ENCODE results near the gene BRINP2.

The BRINP2 gene

GRCh38 chr1:177170756-177171535 lies at the start of gene BRINP2:
TSS of gene BRINP2 (plus strand) at chr1:177170958. CDS start at chr1:177229877, 58,919 bp downstream.
- DNase-seq = peak; percentile 16

GRCh38 chr1:177122461-177123251 lies 48.1 kb upstream of the BRINP2 start:
- no peak for DNase-seq

- DNase-seq = no peak
Measured at GRCh38 chr1:177124577-177125278, 46.0 kb upstream of the BRINP2 start.

- DNase-seq = no peak
Measured at GRCh38 chr1:177126267-177126666, 44.5 kb upstream of the BRINP2 start.

- no peak for DNase-seq
Measured at GRCh38 chr1:177128665-177129281, 42.0 kb upstream of the BRINP2 start.

- DNase-seq = no peak
Measured at GRCh38 chr1:177130451-177130945, 40.3 kb upstream of the BRINP2 start.

GRCh38 chr1:177131723-177132122 lies 39.0 kb upstream of the BRINP2 start:
- no peak for DNase-seq

- no peak for DNase-seq
Measured at GRCh38 chr1:177132141-177132540, 38.6 kb upstream of the BRINP2 start.

- DNase-seq = no peak
Measured at GRCh38 chr1:177133977-177134538, 36.7 kb upstream of the BRINP2 start.

- no peak for DNase-seq
Measured at GRCh38 chr1:177135250-177135649, 35.5 kb upstream of the BRINP2 start.

- DNase-seq = no peak
Measured at GRCh38 chr1:177137814-177138213, 32.9 kb upstream of the BRINP2 start.

- no peak for DNase-seq
Measured at GRCh38 chr1:177138347-177138746, 32.4 kb upstream of the BRINP2 start.

- DNase-seq = no peak
Measured at GRCh38 chr1:177142010-177142409, 28.7 kb upstream of the BRINP2 start.

GRCh38 chr1:177142791-177143271 lies 27.9 kb upstream of the BRINP2 start:
- no peak for DNase-seq

GRCh38 chr1:177145106-177146070 lies 25.4 kb upstream of the BRINP2 start:
- no peak for DNase-seq

- DNase-seq = no peak
Measured at GRCh38 chr1:177146499-177146898, 24.3 kb upstream of the BRINP2 start.

- DNase-seq = no peak
Measured at GRCh38 chr1:177162243-177162642, 8.5 kb upstream of the BRINP2 start.

GRCh38 chr1:177163844-177164379 lies 6.8 kb upstream of the BRINP2 start:
- no peak for DNase-seq

- no peak for DNase-seq
Measured at GRCh38 chr1:177164380-177165068, 6.2 kb upstream of the BRINP2 start, which contains the start of gene ASTN1. TSS of gene ASTN1 (minus strand) at chr1:177164712. CDS start at chr1:177164676, 36 bp downstream.

GRCh38 chr1:177165069-177165439 lies 5.7 kb upstream of the BRINP2 start:
- DNase-seq = no peak
